Measurements from ENCODE around the gene PHLDA2. TPM values are rescaled to one million over a fixed set of nuclear protein-coding genes. Genes with fewer than 3 reads are reported as not detected.

PHLDA2 gene
- total and polyA plus RNA-seq, 2 experiments from 2014 or later: 3.8 to 16.5 TPM

DNA sequence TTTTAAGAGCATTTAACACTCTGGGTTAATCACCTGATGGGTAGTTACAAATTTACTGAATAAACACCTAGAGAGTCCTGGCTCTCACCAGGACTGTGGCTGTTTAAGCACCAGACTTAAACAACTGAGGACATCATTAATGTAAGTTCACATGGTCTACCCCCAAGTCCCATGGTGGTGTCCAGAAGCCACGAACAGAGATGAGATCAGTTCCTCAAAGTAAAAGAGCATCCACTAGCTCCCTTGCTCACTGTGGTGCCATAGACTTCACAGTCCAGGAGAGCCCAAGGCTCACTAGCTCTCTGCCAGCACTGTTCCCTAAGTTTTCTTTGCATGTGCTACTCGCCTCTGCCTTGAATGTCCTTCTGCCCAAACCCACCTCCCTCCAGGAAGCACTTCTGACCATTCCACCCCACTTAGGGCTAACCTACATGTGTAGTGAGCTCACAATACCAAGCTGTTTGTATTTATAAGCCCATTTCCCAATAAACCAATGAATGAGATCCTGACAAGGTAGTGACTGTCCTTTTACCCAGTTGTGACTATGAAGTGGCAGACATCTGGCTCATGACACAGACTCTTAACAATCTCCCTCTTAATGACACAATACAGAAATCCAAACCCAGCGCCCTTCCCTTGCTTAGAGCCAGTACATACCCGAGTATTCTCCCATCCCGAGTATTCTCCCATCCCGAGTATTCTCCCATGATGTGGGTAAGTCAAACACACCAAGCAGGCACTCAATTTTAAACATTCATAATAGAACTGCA is 47.3 kb upstream of the PHLDA2 start:
- Histone ChIP-seq H3K4me1 (ENCODE audit: insufficient read depth) (no peaks in the 10 kb centered on the region), H3F3A (replicated peaks; ENCODE audit: low read depth) (0 out of 2 replicates have a peak, but pooled peaks cover 10% of the 10 kb centered on the region), H3K27me3 (ENCODE audit: insufficient read depth) (no peaks in the 10 kb centered on the region), H4K20me1 (replicated peaks; ENCODE audit: insufficient read depth) (peaks cover 80% of the 10 kb centered on the region), H3K4me2 (no peak overlapping the region), H2AFZ (no peak overlapping the region), H3K27ac (ENCODE audit: low read depth) (0 out of 2 replicates have a peak overlapping the region, but pooled peaks have one; percentile 9), H3K79me2 (replicated peaks; ENCODE audit: insufficient read depth) (peaks cover 98% of the 10 kb centered on the region), H3K36me3 (ENCODE audit: insufficient read depth) (peaks cover 65% of the 10 kb centered on the region), H3K9me2 (ENCODE audit: insufficient read depth) (no peaks in the 10 kb centered on the region), H3K4me3 (no peak overlapping the region)
- Mint-ChIP-seq H3K27me3 (ENCODE audit: insufficient read depth, low read depth, poor library complexity) (peaks cover 2% of the 10 kb centered on the region), H3K36me3 (ENCODE audit: low read depth) (peaks cover 71% of the 10 kb centered on the region), H3K9me3 (no peaks in the 10 kb centered on the region), H3K27ac (no peak overlapping the region; the same call in 1 of the 2 replicates), H3K4me1 (no peaks in the 10 kb centered on the region), H3K4me3 (no peak overlapping the region)
- TF ChIP-seq EZH2phosphoT487 (IDR thresholded peaks at IDR 0.05; ENCODE audit: unreplicated experiment) (no peak), POLR2AphosphoS5 (IDR thresholded peaks at IDR 0.05; ENCODE audit: low read depth) (no peak), STAT1 (IDR thresholded peaks at IDR 0.05; ENCODE audit: unreplicated experiment) (no peak), ZNF331 (CRISPR knock-in tag; IDR thresholded peaks at IDR 0.05; ENCODE audit: low read depth) (no peak), EZH2 (IDR thresholded peaks at IDR 0.05; ENCODE audit: low read depth, unreplicated experiment) (no peak)
- TF ChIP-seq, protein P1, sequence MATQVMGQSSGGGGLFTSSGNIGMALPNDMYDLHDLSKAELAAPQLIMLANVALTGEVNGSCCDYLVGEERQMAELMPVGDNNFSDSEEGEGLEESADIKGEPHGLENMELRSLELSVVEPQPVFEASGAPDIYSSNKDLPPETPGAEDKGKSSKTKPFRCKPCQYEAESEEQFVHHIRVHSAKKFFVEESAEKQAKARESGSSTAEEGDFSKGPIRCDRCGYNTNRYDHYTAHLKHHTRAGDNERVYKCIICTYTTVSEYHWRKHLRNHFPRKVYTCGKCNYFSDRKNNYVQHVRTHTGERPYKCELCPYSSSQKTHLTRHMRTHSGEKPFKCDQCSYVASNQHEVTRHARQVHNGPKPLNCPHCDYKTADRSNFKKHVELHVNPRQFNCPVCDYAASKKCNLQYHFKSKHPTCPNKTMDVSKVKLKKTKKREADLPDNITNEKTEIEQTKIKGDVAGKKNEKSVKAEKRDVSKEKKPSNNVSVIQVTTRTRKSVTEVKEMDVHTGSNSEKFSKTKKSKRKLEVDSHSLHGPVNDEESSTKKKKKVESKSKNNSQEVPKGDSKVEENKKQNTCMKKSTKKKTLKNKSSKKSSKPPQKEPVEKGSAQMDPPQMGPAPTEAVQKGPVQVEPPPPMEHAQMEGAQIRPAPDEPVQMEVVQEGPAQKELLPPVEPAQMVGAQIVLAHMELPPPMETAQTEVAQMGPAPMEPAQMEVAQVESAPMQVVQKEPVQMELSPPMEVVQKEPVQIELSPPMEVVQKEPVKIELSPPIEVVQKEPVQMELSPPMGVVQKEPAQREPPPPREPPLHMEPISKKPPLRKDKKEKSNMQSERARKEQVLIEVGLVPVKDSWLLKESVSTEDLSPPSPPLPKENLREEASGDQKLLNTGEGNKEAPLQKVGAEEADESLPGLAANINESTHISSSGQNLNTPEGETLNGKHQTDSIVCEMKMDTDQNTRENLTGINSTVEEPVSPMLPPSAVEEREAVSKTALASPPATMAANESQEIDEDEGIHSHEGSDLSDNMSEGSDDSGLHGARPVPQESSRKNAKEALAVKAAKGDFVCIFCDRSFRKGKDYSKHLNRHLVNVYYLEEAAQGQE (IDR thresholded peaks at IDR 0.05; ENCODE audit: unreplicated experiment): no peak
- TF ChIP-seq, protein P2, sequence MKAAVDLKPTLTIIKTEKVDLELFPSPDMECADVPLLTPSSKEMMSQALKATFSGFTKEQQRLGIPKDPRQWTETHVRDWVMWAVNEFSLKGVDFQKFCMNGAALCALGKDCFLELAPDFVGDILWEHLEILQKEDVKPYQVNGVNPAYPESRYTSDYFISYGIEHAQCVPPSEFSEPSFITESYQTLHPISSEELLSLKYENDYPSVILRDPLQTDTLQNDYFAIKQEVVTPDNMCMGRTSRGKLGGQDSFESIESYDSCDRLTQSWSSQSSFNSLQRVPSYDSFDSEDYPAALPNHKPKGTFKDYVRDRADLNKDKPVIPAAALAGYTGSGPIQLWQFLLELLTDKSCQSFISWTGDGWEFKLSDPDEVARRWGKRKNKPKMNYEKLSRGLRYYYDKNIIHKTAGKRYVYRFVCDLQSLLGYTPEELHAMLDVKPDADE (IDR thresholded peaks at IDR 0.05): no peak
- no peak for DNase-seq (ENCODE audit: low spot score)
- no peak for ATAC-seq

DNA sequence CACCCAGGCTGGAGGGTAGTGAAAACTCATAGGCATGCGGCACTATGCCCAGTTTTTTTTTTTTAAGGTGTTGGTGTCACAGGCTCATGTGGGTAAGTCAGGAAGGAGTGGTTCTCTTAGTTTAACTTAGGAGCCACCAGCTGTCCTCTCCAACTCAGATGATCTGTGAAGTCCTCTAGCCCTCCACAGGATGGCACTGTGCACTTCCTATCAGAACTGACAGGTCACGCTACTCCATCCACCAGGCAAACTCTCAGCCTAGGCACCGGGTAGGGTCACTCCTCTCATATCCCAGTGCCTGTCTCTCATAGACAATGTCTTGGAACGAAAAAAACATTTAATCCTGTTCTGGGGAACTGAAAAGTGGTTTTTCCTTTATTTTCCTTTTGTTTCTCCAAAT is 46.4 kb upstream of the PHLDA2 start:
- Histone ChIP-seq H3K27me3 (ENCODE audit: insufficient read depth) (no peaks in the 10 kb centered on the region), H3K79me2 (replicated peaks; ENCODE audit: insufficient read depth) (peaks cover 98% of the 10 kb centered on the region), H3K4me1 (ENCODE audit: insufficient read depth) (no peaks in the 10 kb centered on the region), H3K36me3 (ENCODE audit: insufficient read depth) (peaks cover 73% of the 10 kb centered on the region), H3K4me2 (no peak overlapping the region), H4K20me1 (replicated peaks; ENCODE audit: insufficient read depth) (peaks cover 75% of the 10 kb centered on the region), H3F3A (replicated peaks; ENCODE audit: low read depth) (0 out of 2 replicates have a peak, but pooled peaks cover 10% of the 10 kb centered on the region), H3K27ac (ENCODE audit: low read depth) (no peak overlapping the region), H3K9me2 (ENCODE audit: insufficient read depth) (no peaks in the 10 kb centered on the region), H3K4me3 (no peak overlapping the region), H2AFZ (no peak overlapping the region)
- TF ChIP-seq, protein P1 (IDR thresholded peaks at IDR 0.05; ENCODE audit: unreplicated experiment): no peak
- TF ChIP-seq, protein P3, sequence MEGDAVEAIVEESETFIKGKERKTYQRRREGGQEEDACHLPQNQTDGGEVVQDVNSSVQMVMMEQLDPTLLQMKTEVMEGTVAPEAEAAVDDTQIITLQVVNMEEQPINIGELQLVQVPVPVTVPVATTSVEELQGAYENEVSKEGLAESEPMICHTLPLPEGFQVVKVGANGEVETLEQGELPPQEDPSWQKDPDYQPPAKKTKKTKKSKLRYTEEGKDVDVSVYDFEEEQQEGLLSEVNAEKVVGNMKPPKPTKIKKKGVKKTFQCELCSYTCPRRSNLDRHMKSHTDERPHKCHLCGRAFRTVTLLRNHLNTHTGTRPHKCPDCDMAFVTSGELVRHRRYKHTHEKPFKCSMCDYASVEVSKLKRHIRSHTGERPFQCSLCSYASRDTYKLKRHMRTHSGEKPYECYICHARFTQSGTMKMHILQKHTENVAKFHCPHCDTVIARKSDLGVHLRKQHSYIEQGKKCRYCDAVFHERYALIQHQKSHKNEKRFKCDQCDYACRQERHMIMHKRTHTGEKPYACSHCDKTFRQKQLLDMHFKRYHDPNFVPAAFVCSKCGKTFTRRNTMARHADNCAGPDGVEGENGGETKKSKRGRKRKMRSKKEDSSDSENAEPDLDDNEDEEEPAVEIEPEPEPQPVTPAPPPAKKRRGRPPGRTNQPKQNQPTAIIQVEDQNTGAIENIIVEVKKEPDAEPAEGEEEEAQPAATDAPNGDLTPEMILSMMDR (conservative IDR thresholded peaks at IDR 0.05; ENCODE audit: low read depth in 2 of 2): peak; percentile 32 to 60; a peak in 3 of 4 replicates
- TF ChIP-seq EZH2 (IDR thresholded peaks at IDR 0.05; ENCODE audit: low read depth, unreplicated experiment) (no peak), EZH2phosphoT487 (IDR thresholded peaks at IDR 0.05; ENCODE audit: unreplicated experiment) (no peak)
- H3K27ac Mint-ChIP-seq: no peak overlapping the region
- DNase-seq (ENCODE audit: low spot score) (peak; percentile 53), ATAC-seq (peak; percentile 88)
- H3K27me3 Mint-ChIP-seq (ENCODE audit: insufficient read depth, low read depth, poor library complexity): peaks cover 2% of the 10 kb centered on the region
- H3K4me1 Mint-ChIP-seq: no peaks in the 10 kb centered on the region
- H3K9me3 Mint-ChIP-seq: no peaks in the 10 kb centered on the region
- H3K36me3 Mint-ChIP-seq (ENCODE audit: low read depth): peaks cover 80% of the 10 kb centered on the region
- no peak overlapping the region for H3K4me3 Mint-ChIP-seq
